ENCODE measurements around the gene NR1D2. TPM values are rescaled to one million over a fixed set of nuclear protein-coding genes. Genes with fewer than 3 reads are reported as not detected.
A peak's percentile ranks its signal among the peaks of the same experiment; 100 is the strongest.
"Not testable (repeated sequence)": the region's sequence is repeated elsewhere in the genome, so short reads cannot be mapped to it uniquely, and the experiment has no call there.

Gene NR1D2
- total RNA-seq, 1 donor from 2014 or later: 3.3 TPM

DNA sequence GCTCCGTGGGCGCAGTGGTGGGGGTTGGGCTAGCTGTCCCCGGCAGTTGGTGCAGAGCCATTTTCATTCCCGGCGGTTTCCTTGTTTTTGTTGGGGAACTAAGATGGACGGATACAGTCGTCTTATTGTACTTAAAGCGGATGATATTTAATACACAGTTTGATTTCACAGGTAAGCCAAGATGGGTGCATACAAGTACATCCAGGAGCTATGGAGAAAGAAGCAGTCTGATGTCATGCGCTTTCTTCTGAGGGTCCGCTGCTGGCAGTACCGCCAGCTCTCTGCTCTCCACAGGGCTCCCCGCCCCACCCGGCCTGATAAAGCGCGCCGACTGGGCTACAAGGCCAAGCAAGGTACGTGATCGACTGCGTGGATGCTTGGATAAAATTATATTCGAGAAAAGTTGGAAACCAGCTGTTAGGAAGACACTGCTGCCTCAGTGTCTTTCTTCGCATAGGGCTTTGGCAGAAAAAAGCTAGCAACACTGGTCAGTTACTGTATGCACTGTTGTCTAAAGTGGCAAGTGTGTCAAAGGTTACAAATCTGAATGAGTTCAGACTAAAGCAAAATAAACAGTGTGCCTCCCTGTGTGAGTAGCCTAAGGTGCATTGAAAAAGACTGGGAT is 27.3 kb upstream of the NR1D2 start:
- not testable (repeated sequence) for H3K9me3 Mint-ChIP-seq; DNase-seq (ENCODE audit: low spot score)
- Mint-ChIP-seq H3K36me3 (ENCODE audit: low read depth) (peaks cover 48% of the 10 kb centered on the region), H3K27me3 (ENCODE audit: low read depth) (peaks cover 16% of the 10 kb centered on the region), H3K27ac (peak overlapping the region; percentile 92), H3K4me3 (ENCODE audit: low read depth) (peak overlapping the region; percentile 96), H3K4me1 (ENCODE audit: low read depth) (peaks cover 43% of the 10 kb centered on the region)
- intact Hi-C loops (cut with micrococcal nuclease): loop anchor here (1.0 to 2.0 kb wide), 3 partner anchors 28 to 1747 kb away; partner anchors contain the start of genes NR1D2 and TOP2B

DNA sequence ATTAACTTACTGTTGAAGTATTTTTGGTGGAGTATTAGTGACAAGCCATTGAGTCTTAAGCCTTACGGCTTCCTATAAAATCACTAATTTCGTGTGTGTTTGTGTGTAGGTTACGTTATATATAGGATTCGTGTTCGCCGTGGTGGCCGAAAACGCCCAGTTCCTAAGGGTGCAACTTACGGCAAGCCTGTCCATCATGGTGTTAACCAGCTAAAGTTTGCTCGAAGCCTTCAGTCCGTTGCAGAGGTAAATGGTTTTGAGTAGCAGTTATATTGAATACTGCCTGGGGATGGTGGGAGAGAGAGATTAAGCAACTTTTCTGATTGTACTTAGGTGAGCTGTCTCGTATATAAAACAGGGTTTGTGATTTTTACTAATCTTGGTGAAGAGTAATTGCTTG is 26.8 kb upstream of the NR1D2 start:
- peaks cover 16% of the 10 kb centered on the region for H3K27me3 Mint-ChIP-seq (ENCODE audit: low read depth)
- peak overlapping the region; percentile 92 for H3K27ac Mint-ChIP-seq
- H3K36me3 Mint-ChIP-seq (ENCODE audit: low read depth): peaks cover 51% of the 10 kb centered on the region
- H3K9me3 Mint-ChIP-seq; intact Hi-C loops (cut with micrococcal nuclease); DNase-seq (ENCODE audit: low spot score): not testable (repeated sequence)
- peak overlapping the region; percentile 96 for H3K4me3 Mint-ChIP-seq (ENCODE audit: low read depth)
- peaks cover 43% of the 10 kb centered on the region for H3K4me1 Mint-ChIP-seq (ENCODE audit: low read depth)

DNA sequence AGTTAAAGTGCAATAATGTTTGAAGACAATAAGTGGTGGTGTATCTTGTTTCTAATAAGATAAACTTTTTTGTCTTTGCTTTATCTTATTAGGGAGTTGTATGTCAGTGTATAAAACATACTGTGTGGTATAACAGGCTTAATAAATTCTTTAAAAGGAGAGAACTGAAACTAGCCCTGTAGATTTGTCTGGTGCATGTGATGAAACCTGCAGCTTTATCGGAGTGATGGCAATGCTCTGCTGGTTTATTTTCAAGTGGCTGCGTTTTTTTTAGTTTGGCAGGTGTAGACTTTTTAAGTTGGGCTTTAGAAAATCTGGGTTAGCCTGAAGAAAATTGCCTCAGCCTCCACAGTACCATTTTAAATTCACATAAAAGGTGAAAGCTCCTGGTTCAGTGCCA is 25.5 kb upstream of the NR1D2 start:
- H3K9me3 Mint-ChIP-seq: no peaks in the 10 kb centered on the region
- peaks cover 51% of the 10 kb centered on the region for H3K36me3 Mint-ChIP-seq (ENCODE audit: low read depth)
- no peak overlapping the region for H3K27ac Mint-ChIP-seq
- intact Hi-C loops (cut with micrococcal nuclease): no loop called here
- peaks cover 14% of the 10 kb centered on the region for H3K27me3 Mint-ChIP-seq (ENCODE audit: low read depth)
- DNase-seq (ENCODE audit: low spot score): no peak
- H3K4me3 Mint-ChIP-seq (ENCODE audit: low read depth): peak overlapping the region; percentile 96
- peaks cover 37% of the 10 kb centered on the region for H3K4me1 Mint-ChIP-seq (ENCODE audit: low read depth)

DNA sequence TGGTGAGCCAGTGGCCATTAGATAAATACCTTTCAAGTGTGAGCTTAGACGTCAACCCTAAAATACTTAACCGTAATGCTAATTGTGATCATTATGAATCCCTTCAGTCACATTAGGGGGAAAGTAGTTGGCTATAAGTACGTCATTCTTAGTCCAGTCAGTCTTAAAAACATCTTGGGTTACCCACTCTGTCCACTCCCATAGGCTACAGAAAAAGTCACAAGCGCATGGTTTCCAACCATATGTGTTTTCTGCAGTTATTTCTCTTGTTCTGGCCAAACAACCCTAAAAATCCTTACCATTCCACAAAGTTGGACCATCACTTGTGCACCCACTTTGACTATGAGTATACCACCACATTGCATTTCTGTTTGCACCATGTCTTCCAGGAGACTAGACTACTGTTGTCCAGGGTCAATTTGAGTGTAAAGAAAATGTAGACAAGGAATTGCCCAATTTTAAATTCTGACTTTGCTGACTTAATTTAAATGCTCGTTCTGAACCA is 24.9 kb upstream of the NR1D2 start:
- H3K4me3 Mint-ChIP-seq (ENCODE audit: low read depth): peak overlapping the region; percentile 17
- H3K36me3 Mint-ChIP-seq (ENCODE audit: low read depth): peaks cover 51% of the 10 kb centered on the region
- no peak for DNase-seq (ENCODE audit: low spot score)
- no peaks in the 10 kb centered on the region for H3K9me3 Mint-ChIP-seq
- H3K4me1 Mint-ChIP-seq (ENCODE audit: low read depth): peaks cover 35% of the 10 kb centered on the region
- intact Hi-C loops (cut with micrococcal nuclease): no loop called here
- no peak overlapping the region for H3K27ac Mint-ChIP-seq
- peaks cover 8% of the 10 kb centered on the region for H3K27me3 Mint-ChIP-seq (ENCODE audit: low read depth)

DNA sequence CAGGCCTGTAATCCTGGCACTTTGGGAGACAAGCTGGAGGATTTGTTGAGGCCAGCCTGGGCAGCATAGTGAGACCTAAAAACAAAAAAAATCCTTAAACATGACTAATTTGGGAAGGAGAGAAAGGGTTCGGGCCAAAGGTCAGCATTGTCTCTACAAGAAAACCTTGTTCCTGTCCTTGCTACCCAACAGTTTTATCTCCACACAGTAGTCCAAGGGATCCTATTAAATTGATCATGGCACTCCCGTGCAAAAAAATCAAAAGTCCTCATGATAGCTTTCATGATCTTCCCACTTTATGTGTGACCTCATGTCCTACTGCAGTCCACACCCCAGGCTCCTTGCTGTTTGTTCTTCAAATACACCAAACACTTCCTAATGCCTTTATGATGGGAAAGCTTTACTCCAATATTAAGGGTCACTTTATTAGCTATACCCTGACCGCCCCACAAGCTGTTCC is 24.0 kb upstream of the NR1D2 start:
- intact Hi-C loops (cut with micrococcal nuclease): no loop called here
- Mint-ChIP-seq H3K4me3 (ENCODE audit: low read depth) (no peak overlapping the region), H3K9me3 (no peaks in the 10 kb centered on the region), H3K27me3 (ENCODE audit: low read depth) (peaks cover 2% of the 10 kb centered on the region), H3K4me1 (ENCODE audit: low read depth) (peaks cover 27% of the 10 kb centered on the region), H3K27ac (no peak overlapping the region), H3K36me3 (ENCODE audit: low read depth) (peaks cover 51% of the 10 kb centered on the region)
- DNase-seq (ENCODE audit: low spot score): no peak

DNA sequence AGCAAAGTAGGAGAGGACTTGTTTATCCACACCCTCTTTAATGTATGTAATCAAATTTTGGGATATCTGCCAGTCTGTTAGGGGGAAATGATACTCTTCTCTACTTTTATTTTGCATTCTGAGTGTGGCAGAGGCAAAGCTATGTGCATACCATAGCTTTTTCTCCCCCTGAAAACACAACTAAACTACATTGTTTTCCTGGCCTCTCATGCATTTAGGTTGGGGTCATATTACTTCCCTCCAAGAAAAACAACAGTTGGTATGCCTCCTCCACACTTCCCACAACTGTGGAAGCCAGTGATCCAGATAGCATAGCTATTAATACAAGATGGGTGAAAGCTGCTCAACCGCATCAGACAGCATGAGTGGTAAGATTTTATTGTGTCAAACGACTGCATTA is 21.3 kb upstream of the NR1D2 start:
- intact Hi-C loops (cut with micrococcal nuclease): no loop called here
- peaks cover 32% of the 10 kb centered on the region for H3K36me3 Mint-ChIP-seq (ENCODE audit: low read depth)

DNA sequence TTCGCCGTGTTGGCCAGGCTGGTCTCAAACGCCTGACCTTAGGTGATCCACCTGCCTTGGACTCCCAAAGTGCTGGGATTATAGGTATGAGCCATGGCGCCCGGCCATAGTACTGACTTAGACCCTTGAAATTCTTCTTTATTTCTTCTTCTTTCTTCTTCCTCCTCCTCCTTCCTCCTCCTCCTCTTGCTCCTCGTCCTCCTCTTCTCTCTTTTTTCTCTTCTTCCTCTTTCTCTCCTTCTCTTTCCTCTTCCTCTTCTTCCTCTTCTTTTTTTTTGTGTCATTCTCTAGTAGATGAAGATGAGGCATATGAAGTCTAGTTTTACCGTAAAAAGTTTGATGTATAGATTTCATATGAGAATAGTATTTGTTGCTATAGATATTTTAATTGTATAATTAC is 18.8 kb upstream of the NR1D2 start:
- intact Hi-C loops (cut with micrococcal nuclease): no loop called here
- DNase-seq (ENCODE audit: low spot score): no peak
- Mint-ChIP-seq H3K27ac (no peak overlapping the region), H3K4me3 (ENCODE audit: low read depth) (no peak overlapping the region), H3K27me3 (ENCODE audit: low read depth) (peaks cover 7% of the 10 kb centered on the region), H3K4me1 (ENCODE audit: low read depth) (no peaks in the 10 kb centered on the region), H3K36me3 (ENCODE audit: low read depth) (peaks cover 8% of the 10 kb centered on the region), H3K9me3 (no peaks in the 10 kb centered on the region)

More for the DNA sequence above, 21.3 kb upstream of the NR1D2 start:
- Mint-ChIP-seq H3K27ac (no peak overlapping the region), H3K27me3 (ENCODE audit: low read depth) (no peaks in the 10 kb centered on the region), H3K4me1 (ENCODE audit: low read depth) (peaks cover 15% of the 10 kb centered on the region), H3K9me3 (no peaks in the 10 kb centered on the region), H3K4me3 (ENCODE audit: low read depth) (no peak overlapping the region)
- no peak for DNase-seq (ENCODE audit: low spot score)

DNA sequence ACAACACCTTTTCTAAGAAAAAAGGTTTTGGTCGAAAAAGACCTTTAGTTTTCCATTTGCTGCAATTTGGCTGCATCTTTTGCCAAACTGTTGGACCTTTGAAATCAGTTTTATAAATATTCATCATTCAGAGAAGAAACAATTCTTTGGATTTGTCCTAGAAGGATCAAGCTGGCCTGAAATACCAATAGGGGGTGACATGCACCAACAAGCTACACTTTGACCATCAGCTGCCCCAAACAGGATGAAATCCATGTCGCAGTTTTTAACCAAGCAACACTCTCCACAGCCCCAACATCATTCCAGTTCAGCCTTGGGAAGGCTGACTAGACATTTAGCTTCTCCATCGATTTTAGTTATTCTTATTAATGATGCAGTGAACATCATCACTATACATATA is 18.4 kb upstream of the NR1D2 start:
- no peak for DNase-seq (ENCODE audit: low spot score)
- Mint-ChIP-seq H3K4me1 (ENCODE audit: low read depth) (peaks cover 3% of the 10 kb centered on the region), H3K27me3 (ENCODE audit: low read depth) (peaks cover 10% of the 10 kb centered on the region), H3K36me3 (ENCODE audit: low read depth) (peaks cover 3% of the 10 kb centered on the region), H3K4me3 (ENCODE audit: low read depth) (no peak overlapping the region), H3K9me3 (no peaks in the 10 kb centered on the region), H3K27ac (no peak overlapping the region)
- intact Hi-C loops (cut with micrococcal nuclease): no loop called here

DNA sequence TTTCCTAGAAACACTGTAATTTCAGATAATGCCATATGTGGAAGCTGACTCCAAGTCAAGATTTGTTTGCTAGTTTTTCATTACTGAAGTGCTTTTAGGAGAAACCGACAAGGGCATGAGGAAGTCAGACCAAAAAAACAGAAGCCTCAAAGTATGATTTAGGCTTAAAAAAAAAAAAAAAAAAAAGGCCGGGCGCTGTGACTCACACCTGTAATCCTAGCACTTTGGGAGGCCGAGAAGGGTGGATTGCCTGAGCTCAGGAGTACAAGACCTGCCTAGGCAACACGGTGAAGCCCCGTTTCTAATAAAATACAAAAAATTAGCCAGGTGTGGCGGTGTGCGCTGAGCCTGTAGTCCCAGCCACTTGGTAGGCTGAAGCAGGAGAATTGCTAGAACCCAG is 16.6 kb upstream of the NR1D2 start:
- Mint-ChIP-seq H3K27me3 (ENCODE audit: low read depth) (peaks cover 13% of the 10 kb centered on the region), H3K27ac (no peak overlapping the region), H3K9me3 (no peaks in the 10 kb centered on the region), H3K4me3 (ENCODE audit: low read depth) (no peak overlapping the region), H3K36me3 (ENCODE audit: low read depth) (no peaks in the 10 kb centered on the region), H3K4me1 (ENCODE audit: low read depth) (peaks cover 3% of the 10 kb centered on the region)
- DNase-seq (ENCODE audit: low spot score): no peak
- intact Hi-C loops (cut with micrococcal nuclease): no loop called here

DNA sequence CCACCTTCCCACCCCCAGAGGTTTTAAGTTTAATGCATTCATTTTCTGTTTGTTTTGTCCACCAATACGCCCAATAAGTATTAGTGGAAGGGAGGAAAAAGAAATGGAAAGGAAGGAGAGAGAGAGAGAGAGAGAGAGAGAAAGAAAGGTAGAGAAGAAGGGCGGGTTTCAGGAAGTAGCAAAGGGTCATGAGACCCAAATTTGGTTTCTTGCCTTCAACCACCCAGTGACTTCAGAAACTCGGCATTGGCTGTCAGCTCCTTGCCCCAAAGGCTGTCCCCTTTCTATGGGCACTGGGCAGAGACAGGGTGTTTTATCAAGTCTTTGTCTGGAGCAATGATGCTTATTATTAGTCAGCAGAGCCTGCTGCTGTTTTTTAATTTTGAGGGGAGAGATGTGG is 13.5 kb upstream of the NR1D2 start:
- DNase-seq (ENCODE audit: low spot score): no peak
- peaks cover 18% of the 10 kb centered on the region for H3K27me3 Mint-ChIP-seq (ENCODE audit: low read depth)
- peaks cover 3% of the 10 kb centered on the region for H3K4me1 Mint-ChIP-seq (ENCODE audit: low read depth)
- no peak overlapping the region for H3K27ac Mint-ChIP-seq
- H3K4me3 Mint-ChIP-seq (ENCODE audit: low read depth): no peak overlapping the region
- no peaks in the 10 kb centered on the region for H3K9me3 Mint-ChIP-seq
- intact Hi-C loops (cut with micrococcal nuclease): no loop called here
- H3K36me3 Mint-ChIP-seq (ENCODE audit: low read depth): no peaks in the 10 kb centered on the region

DNA sequence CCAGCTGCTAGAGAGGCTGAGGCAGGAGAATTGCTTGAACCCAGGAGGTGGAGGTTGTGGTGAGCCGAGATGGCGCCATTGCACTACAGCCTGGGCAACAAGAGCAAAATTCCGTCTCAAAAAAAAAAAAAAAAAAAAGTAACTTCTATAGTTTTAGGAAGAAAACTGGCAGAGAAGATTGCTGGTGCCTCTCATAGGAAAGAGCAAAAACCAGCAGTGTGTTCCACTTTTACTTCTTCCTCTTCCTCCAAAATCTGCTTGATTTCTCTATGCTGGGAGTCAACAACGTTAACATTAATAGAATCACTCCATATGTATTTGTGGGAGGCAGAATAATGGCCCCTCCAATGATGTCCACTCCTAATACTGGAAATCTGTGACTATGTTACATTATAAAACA is 12.5 kb upstream of the NR1D2 start:
- no peaks in the 10 kb centered on the region for H3K36me3 Mint-ChIP-seq (ENCODE audit: low read depth)
- H3K4me1 Mint-ChIP-seq (ENCODE audit: low read depth): peaks cover 3% of the 10 kb centered on the region
- no peaks in the 10 kb centered on the region for H3K9me3 Mint-ChIP-seq
- DNase-seq (ENCODE audit: low spot score): no peak
- intact Hi-C loops (cut with micrococcal nuclease): no loop called here
- H3K27me3 Mint-ChIP-seq (ENCODE audit: low read depth): peaks cover 24% of the 10 kb centered on the region
- no peak overlapping the region for H3K27ac Mint-ChIP-seq
- H3K4me3 Mint-ChIP-seq (ENCODE audit: low read depth): no peak overlapping the region

DNA sequence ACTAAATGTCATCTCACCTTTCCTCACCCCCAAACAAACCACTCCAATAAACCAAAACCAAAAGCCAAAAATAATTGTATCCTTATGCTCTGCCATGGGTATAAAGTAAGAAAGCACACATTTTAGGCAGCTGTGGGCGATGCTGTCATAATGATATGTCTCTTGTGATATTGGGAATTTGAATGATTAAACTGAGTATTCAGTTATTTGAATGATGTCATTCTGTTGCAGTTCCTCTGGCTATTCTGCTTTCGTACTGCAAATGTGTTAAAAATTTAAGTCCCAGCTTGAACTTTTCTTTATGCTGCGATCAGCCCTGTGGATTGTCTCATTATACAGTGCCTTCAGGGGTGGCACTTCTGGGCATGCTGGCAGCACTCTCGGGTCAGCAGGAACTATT is 10.8 kb upstream of the NR1D2 start:
- Mint-ChIP-seq H3K4me3 (ENCODE audit: low read depth) (no peak overlapping the region), H3K27me3 (ENCODE audit: low read depth) (peaks cover 33% of the 10 kb centered on the region), H3K36me3 (ENCODE audit: low read depth) (no peaks in the 10 kb centered on the region), H3K4me1 (ENCODE audit: low read depth) (peaks cover 3% of the 10 kb centered on the region), H3K27ac (no peak overlapping the region), H3K9me3 (no peaks in the 10 kb centered on the region)
- no peak for DNase-seq (ENCODE audit: low spot score)
- intact Hi-C loops (cut with micrococcal nuclease): no loop called here

DNA sequence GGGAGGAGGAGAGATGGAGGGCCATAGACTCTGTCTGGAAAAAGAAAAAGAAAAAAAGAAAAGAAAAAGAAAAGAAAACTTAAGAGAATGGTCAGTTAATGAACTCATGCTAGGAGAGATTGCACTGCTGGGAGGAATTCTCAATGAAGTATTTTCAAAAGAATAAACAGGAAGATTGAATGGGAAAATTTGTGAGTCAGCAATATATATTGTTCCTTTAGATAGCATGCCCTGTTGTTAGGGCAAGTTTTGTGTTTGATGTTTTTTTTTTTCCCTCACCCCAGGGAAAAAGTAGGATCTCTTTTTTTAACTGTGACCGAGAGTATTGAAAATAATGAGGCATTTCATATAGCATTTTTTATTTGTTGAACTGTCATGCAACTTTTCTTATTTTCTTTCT is 7.8 kb upstream of the NR1D2 start:
- intact Hi-C loops (cut with micrococcal nuclease): no loop called here
- H3K4me1 Mint-ChIP-seq (ENCODE audit: low read depth): no peaks in the 10 kb centered on the region
- no peak overlapping the region for H3K27ac Mint-ChIP-seq
- H3K9me3 Mint-ChIP-seq: no peaks in the 10 kb centered on the region
- peaks cover 28% of the 10 kb centered on the region for H3K27me3 Mint-ChIP-seq (ENCODE audit: low read depth)
- no peaks in the 10 kb centered on the region for H3K36me3 Mint-ChIP-seq (ENCODE audit: low read depth)
- H3K4me3 Mint-ChIP-seq (ENCODE audit: low read depth): no peak overlapping the region
- DNase-seq (ENCODE audit: low spot score): no peak
